HL-60 (cell line): ENCODE measurements around the gene SVIL.

Experiments
- DNase-seq, 2 experiments: peaks; one replicate each; pipeline ENCODE4 v3.0.0-alpha.2; 2010 to 2020; ENCODE audit warnings: low read depth in 1 of 2, low spot score in 1 of 2
- H3K27ac ChIP-seq: fragments of 250-450 bp; sonication (Bioruptor Pico); replicated peaks from 2 replicates; pipeline ENCODE4 v1.5.1; 2020; ENCODE audit warnings: mild to moderate bottlenecking, moderate library complexity
- H3K27me3 ChIP-seq: fragments of 250-450 bp; sonication (Bioruptor Pico); 2 replicates; pipeline ENCODE4 v1.5.1; 2021; ENCODE audit warnings: mild to moderate bottlenecking, moderate library complexity; ENCODE audit not compliant: insufficient read depth, poor library complexity, severe bottlenecking
- H3K4me3 ChIP-seq: replicated peaks from 2 replicates; pipeline ENCODE4 v1.5.1; 2011; ENCODE audit warnings: mild to moderate bottlenecking, control low read depth, low read length; ENCODE audit not compliant: insufficient read depth
- CTCF ChIP-seq: IDR thresholded peaks from one replicate; pipeline ENCODE4 v1.5.1; 2011; ENCODE audit warnings: low read length, control low read depth, inconsistent platforms; ENCODE audit not compliant: insufficient read depth
- GABPA ChIP-seq: IDR thresholded peaks from 2 replicates; pipeline ENCODE4 v1.6.1; 2012; ENCODE audit warnings: low read depth
- POLR2AphosphoS5 ChIP-seq: IDR thresholded peaks from 2 replicates; pipeline ENCODE4 v1.6.1; 2012; ENCODE audit warnings: low read depth
- REST ChIP-seq: IDR thresholded peaks from 2 replicates; pipeline ENCODE4 v1.6.1; 2012; ENCODE audit warnings: low read depth; ENCODE audit not compliant: insufficient replicate concordance
- SPI1 ChIP-seq: IDR thresholded peaks from 2 replicates; pipeline ENCODE4 v1.6.1; 2012; ENCODE audit warnings: low read depth, mild to moderate bottlenecking, borderline replicate concordance

Gene SVIL

GRCh38 chr10:29619241-29619669 lies 15.5 kb downstream of the SVIL start:
- no peak overlapping the region for H3K4me3 ChIP-seq
- no peak overlapping the region for H3K27ac ChIP-seq
- no peak for TF ChIP-seq REST
- no peak for TF ChIP-seq GABPA
- no peak for TF ChIP-seq SPI1
- TF ChIP-seq CTCF, result no peak
- TF ChIP-seq POLR2AphosphoS5, result no peak
- H3K27me3 ChIP-seq, result no peaks in the 10 kb centered on the region
- no peak for DNase-seq

- H3K27me3 ChIP-seq, result no peaks in the 10 kb centered on the region
- H3K27ac ChIP-seq, result no peak overlapping the region
- TF ChIP-seq CTCF (no peak), POLR2AphosphoS5 (no peak), SPI1 (no peak), REST (no peak), GABPA (no peak)
- H3K4me3 ChIP-seq, result no peak overlapping the region
- DNase-seq, result no peak
Observed at GRCh38 chr10:29618341-29619171, 16.2 kb downstream of the SVIL start.

GRCh38 chr10:29617880-29618340 lies 16.9 kb downstream of the SVIL start:
- no peak overlapping the region for H3K27ac ChIP-seq

More at GRCh38 chr10:29617880-29618340, 16.9 kb downstream of the SVIL start:
- no peak for DNase-seq
- Histone ChIP-seq H3K27me3 (no peaks in the 10 kb centered on the region), H3K4me3 (no peak overlapping the region)
- TF ChIP-seq GABPA, result no peak
- TF ChIP-seq REST, result no peak
- no peak for TF ChIP-seq SPI1
- no peak for TF ChIP-seq POLR2AphosphoS5
- TF ChIP-seq CTCF, result no peak
